SKM-1 (cell line): Measurements from ENCODE around the gene AQP3.
"Not testable (repeated sequence)": the region's sequence is repeated elsewhere in the genome, so short reads cannot be mapped to it uniquely, and the experiment has no call there.

Source experiments
- DNase-seq: peaks from one replicate; lab custom pipeline; 2025; ENCODE audit not compliant: unreplicated experiment; lab: John Stamatoyannopoulos, UW

AQP3 gene

GRCh38 chr9:33418090-33418489, 29.3 kb downstream of the AQP3 start:
- DNase-seq: no peak

- DNase-seq: no peak
Observed at GRCh38 chr9:33416996-33417395, 30.4 kb downstream of the AQP3 start.

GRCh38 chr9:33415501-33416038, 31.8 kb downstream of the AQP3 start:
- DNase-seq: peak; percentile 38

- no peak for DNase-seq
Observed at GRCh38 chr9:33414889-33415500, 32.4 kb downstream of the AQP3 start.

- no peak for DNase-seq
Observed at GRCh38 chr9:33414268-33414667, 33.1 kb downstream of the AQP3 start.

- no peak for DNase-seq
Observed at GRCh38 chr9:33408087-33408486, 39.3 kb downstream of the AQP3 start.

- no peak for DNase-seq
Observed at GRCh38 chr9:33407061-33407460, 40.3 kb downstream of the AQP3 start.

GRCh38 chr9:33404788-33405362, 42.5 kb downstream of the AQP3 start:
- DNase-seq: no peak

GRCh38 chr9:33403941-33404787, 43.2 kb downstream of the AQP3 start:
- no peak for DNase-seq

GRCh38 chr9:33402371-33402770, 45.0 kb downstream of the AQP3 start, which contains the start of gene AQP7:
AQP7 (minus strand) TSS chr9:33402568; CDS start chr9:33401262, 1,306 bp downstream.
- DNase-seq: not testable (repeated sequence)

GRCh38 chr9:33401809-33402208, 45.6 kb downstream of the AQP3 start:
- not testable (repeated sequence) for DNase-seq

GRCh38 chr9:33399047-33399446, 48.3 kb downstream of the AQP3 start:
- DNase-seq: not testable (repeated sequence)

GRCh38 chr9:33397801-33398200, 49.6 kb downstream of the AQP3 start:
- not testable (repeated sequence) for DNase-seq

GRCh38 chr9:33395159-33395879, 52.1 kb downstream of the AQP3 start:
- not testable (repeated sequence) for DNase-seq

- DNase-seq: not testable (repeated sequence)
Observed at GRCh38 chr9:33393986-33394385, 53.4 kb downstream of the AQP3 start.

GRCh38 chr9:33393581-33393980, 53.8 kb downstream of the AQP3 start:
- DNase-seq: no peak

- not testable (repeated sequence) for DNase-seq
Observed at GRCh38 chr9:33392591-33393021, 54.8 kb downstream of the AQP3 start.
